HUDEP-2 (cell line): ENCODE measurements around the gene SUZ12.
"Not testable (repeated sequence)": the region's sequence is repeated elsewhere in the genome, so short reads cannot be mapped to it uniquely, and the experiment has no call there.

Experiments used
- DNase-seq, 76 experiments: peaks; one replicate each; lab custom pipeline; 2025; ENCODE audit not compliant: unreplicated experiment in 76 of 76; lab: John Stamatoyannopoulos, UW

SUZ12 gene

DNA sequence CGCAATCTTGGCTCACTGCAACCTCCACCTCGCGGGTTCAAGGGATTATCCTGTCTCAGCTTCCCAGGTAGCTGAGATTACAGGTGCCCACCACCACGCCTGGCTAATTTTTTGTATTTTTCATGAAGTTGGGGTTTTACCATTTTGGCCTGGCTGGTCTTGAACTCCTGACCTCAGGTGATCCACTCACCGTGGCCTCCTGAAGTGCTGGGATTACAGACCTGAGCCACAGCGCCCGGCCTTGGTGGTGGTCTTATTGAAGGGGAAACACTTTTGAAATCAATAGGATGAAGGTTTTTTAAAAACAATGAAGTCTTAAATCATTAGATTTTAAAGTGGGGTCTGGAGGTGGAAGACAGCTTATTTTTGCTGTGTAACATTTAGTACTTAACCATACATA, 5.6 kb downstream of the SUZ12 start:
- not testable (repeated sequence) for DNase-seq

DNA sequence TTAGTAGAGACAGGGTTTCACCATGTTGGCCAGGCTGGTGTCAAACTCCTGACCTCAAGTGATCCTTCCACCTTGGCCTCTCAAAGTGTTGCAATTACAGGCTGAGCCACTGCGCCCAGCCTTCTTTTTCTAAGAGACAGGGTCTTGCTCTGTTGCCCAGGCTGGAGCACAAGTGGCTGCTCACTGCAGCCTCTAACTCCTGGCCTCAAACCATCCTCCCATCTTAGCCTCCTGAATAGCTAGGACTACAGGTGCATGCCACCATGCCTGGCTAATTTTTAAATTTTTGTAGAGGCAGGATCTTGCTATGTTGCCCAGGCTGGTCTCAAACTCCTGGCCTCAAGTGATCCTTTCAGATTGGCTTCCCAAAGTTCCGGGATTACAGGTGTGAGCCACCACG, 15.1 kb downstream of the SUZ12 start:
- DNase-seq: not testable (repeated sequence)

DNA sequence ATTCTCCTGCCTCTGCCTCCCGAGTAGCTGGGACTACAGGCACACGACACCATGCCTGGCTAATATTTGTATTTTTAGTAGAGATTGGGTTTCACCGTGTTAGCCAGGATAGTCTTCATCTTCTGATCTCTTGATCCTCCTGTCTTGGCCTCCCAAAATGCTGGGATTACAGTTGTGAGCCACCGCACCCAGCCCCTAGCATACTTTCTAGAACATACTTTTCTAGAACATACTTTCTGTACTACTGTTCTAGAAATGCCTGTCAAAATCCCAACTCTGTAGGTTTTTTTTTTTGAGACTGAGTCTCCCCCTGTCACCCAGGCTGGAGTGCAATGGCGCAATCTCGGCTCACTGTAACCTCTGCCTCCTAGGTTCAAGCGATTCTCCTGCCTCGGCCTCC, 27.3 kb downstream of the SUZ12 start:
- DNase-seq: not testable (repeated sequence)

DNA sequence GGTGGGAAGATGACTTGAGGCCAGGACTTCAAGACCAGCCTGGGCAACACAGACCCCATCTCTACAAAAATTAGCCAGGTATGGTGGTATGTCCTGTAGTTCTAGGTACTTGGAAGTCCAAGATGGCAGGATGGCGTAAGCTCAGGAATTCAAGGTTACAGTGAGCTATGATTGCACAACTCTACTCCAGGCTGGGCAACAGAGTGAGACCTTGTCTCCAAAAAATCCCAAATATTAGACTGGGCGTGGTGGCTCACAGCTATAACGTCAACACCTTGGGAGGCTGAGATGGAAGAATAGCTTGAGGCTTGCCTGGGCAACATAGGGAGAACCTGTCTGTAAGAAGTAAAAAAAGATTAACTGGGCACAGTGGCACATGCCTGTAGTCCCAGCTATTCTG, 30.8 kb downstream of the SUZ12 start:
- DNase-seq: no peak

DNA sequence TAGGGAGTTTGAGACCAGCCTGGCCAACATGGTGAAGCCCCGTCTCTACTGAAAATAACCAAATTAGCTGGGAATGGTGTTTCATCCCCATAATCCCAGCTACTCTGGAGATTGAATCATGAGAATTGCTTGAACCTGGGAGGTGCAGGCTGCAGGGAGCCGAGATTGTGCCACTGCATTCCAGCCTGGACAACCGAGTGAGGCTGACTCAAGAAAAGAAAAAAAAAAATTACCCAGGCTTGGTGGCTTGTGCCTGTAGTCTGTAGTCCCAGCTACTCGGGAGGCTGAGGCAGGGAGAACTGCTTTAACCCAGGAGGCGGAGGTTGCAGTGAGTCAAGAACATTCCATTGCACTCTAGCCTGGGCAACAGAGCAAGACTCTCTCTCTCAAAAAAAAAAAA, 33.6 kb downstream of the SUZ12 start:
- DNase-seq: not testable (repeated sequence)

DNA sequence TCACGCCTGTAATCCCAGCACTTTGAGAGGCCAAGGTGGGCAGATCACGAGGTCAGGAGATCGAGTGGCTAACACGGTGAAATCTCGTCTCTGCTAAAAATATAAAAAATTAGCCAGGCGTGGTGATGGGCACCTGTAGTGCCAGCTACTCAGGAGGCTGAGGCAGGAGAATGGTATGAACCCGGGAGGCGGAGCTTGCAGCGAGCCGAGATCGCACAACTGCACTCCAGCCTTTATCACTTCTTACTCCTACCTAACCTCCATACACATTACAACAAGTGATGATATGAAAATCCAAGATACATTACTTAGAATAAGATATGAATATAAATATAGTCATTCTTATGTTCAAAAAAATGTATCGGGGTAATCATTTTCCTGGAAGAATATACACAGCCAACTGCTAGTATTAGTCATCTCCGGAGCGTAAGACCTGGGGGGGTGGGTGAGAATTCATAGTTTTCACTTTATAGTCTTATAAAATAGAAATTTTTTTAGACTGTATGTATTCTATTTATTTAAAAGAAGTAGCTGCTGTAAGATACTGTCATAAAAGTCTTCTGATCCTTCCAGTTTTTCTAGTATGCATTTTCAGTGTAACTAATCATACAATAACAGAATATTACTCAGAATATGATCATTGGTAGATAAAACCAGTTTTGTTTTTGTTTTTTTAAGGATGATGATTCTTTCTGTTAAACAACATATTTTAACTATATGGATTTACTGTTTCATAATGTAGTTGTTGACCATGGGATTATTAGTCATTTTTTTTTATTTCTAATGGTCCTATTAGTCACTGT, 37.7 kb downstream of the SUZ12 start:
- not testable (repeated sequence) for DNase-seq

DNA sequence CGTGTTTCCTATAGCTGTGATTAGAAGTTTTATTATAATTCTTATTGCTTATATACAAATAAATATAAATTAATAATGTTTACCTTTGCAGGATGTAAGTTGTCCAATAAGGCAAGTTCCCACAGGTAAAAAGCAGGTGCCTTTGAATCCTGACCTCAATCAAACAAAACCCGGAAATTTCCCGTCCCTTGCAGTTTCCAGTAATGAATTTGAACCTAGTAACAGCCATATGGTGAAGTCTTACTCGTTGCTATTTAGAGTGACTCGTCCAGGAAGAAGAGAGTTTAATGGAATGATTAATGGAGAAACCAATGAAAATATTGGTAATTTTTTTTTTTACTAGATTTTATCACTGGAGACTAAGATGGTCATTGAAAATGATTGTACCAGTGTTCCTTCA, 38.6 kb downstream of the SUZ12 start:
- not testable (repeated sequence) for DNase-seq

DNA sequence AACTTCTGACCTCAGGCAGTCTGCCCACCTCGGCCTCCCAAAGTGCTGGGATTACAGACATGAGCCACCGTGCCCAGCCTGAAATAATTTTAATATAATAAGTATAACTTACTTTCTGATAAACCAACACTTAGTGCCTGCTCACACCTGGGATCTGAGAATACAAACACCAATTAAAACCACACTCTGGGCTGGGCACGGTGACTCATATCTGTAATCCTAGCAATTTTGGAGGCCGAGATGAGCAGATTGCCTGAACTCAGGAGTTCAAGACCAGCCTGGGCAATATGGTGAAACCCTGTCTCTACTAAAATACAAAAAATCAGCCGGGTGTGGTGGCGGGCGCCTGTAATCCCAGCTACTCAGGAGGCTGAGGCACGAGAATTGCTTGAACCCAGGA, 55.0 kb downstream of the SUZ12 start:
- DNase-seq: not testable (repeated sequence)

DNA sequence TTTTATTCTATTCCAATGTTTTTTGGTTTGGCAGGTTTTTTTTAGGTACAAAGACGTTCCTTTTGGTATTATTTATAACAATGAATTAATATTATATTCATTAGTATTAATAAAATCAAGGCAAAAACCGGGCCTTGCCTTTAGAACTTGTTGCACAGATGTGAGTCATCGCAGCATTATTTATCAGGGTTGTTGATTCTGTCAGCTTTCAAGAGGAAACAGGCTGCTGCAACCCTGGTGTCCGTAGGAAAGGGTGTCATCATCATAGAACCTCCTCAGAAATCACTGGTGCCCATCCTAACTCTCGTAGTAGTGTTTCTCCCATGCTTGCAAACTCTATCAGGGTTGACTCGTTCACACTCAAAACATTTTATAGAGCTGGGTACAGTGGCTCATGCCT, 60.2 kb downstream of the SUZ12 start:
- DNase-seq: no peak

DNA sequence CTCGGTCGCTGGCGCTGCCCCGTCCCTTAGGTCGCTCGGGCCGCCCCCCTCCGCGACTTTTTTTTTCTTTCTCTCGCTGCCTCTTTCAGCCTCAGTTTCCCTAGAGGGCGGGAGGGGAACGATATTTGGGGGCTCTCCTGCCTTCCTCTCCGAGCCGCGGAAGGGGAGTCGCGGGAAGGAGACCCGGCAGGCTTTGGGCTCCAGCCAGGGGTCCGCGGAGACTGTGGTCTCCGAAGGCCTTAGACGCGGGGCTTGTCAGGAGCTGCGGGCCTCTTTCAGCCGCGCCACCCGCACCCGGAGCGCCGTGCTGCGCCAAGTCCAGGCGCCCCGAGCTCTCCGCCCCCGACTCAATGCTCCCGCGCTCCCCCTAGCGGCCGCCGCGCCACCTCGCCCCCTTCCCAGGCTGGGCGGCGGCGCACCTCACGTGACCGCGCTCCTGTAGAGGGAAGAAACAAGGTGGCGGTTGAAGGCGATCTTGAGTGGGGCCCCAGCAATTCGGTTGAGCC, 70.2 kb downstream of the SUZ12 start, which contains the start of gene LRRC37B:
Gene LRRC37B (plus strand): TSS at position 427 of the 506 bp plus-strand sequence. CDS start 14,010 bp downstream, outside the sequence.
- peak in 72 of 76 experiments; percentile 14 to 90 (median 78) for DNase-seq

DNA sequence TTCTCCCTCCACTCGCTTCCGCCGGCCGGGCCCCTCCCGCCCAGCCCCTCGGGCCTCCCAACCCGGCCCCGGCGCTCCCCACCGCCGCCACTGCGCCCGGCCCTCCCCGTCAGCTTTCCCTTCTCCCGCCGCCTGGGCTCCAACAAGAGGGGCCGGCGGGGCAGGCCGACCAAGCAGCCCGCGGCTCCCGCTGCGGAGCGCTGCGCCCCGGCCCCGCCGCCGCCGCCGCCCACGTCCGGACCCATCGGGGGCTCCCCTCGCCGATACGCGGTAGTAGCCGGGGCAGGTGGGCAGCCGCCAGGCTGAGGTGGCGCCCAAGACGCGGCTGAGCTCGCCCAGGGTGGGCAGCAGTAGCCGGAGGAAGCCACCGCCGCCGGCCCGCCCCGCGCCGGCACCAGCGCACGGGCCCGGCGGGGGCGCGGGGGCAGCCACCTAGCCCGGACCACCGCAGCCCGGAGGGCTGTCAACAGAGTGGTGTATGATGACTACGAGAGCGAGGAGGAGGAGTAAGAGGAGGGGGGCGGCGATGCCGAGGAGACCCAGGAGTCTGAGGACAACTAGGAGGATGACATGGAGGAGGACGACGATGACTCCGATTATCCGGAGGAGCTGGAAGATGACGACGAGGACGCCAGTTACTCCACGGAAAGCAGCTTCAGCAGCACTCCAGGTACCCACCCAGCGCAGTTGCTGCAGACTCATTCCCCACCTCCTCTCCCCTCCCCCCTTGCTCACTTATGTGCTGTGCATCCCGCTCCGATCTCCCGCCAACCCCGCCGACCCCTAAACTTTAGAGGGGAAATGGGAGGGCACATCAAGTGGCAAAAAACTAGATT, 70.9 kb downstream of the SUZ12 start:
- DNase-seq: peak in 36 of 76 experiments; percentile 2 to 38 (median 18)

DNA sequence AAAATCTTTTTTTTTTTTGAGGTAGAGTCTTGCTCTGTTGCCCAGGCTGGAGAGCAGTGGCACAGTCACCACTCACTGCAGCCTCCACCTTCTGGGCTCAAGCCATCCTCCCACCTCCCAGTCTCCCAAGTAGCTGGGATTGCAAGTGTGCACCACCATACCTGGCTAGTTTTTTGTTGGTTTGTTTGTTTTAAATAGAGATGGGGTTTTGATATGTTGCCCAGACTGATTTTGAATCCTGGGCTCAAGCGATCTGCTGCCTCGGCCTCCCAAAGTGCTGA, 72.4 kb downstream of the SUZ12 start:
- DNase-seq: no peak

DNA sequence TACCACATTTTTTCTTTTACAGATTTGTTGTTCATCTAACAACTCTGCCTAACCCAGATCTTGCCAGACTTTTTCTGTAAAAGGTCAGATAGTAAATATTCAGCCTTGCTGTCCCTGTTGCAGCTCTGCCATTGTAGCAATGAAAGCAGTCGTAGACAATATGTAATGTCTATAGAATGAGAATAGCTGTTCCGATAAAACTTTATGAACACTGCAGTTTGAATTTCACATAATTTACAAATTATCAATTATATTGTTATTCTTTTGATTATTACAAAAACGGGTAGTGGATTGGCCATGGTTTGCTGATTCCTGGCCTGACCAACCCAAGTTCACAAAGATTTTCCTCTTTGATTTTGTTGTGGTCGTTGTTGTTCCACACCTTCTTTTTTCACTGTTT, 73.3 kb downstream of the SUZ12 start:
- no peak for DNase-seq

DNA sequence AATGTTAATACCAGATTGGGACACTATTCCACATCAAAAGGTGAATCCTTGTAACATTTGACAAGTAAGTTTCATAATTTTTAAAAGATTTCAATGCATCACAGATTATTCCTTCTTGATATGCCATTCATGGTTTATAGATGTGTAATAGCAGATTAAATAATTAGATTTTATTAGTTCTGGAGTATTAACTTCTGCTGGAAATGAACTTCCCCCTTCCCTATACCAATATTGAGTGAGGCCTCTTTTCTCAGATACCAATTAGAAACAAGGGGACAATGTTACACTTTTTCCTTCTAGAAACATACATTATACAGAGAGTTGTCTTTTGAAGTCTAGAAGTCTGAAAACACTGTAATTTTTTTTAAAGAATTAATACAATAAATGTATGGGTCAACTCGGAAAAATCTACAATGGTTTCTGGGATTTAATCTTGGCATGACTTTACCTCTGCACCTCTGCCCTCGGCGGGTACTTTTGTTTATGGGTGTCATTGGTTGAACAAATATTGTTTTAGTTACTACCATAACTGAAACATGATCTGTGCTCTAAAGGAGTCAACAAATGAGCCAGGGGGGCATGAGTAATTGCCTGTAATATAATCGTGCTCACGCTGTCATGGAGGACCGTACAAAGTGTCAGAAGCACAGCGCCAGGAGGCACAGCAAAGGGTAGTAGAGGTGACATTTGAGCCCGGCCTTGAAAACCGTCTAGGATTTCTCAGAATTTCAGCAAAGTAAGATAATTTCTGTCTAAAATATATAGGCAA, 78.6 kb downstream of the SUZ12 start:
- no peak for DNase-seq

DNA sequence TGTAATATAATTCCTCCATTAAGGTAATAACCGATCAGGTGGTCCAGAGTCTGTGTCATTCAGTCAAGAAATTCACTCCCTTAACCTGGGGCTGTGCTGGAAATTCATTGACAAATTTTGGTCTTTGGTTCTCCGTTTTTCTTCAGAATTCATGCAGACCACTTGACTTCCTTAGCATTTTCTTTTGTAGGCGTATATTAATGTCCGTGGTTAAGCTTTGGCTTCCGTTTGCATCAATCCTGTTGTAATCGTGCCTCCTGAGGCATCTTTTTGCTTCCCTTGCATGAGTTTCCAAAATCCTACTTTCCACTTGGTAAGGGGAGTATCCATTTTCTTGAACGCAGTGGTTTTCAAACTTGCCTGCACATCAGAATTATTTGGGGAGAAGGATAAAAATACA, 79.4 kb downstream of the SUZ12 start:
- DNase-seq: no peak

DNA sequence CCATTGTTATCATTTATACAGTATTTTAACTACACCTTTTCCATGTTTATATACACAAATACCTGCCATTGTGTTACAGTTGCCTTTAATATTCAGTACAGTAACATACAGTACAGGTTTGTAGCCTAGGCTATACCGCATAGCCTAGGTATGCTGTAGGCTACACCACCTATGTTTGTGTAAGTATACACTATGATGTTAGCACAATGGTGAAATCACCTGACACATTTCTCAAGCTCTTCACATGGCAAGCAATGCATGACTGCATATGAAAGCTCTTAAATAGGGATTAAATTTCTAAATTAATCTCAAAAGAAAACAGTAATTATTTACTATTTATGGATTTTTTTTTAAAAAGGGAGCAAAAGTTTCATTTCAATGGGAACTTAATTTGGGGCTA, 82.4 kb downstream of the SUZ12 start:
- no peak for DNase-seq

DNA sequence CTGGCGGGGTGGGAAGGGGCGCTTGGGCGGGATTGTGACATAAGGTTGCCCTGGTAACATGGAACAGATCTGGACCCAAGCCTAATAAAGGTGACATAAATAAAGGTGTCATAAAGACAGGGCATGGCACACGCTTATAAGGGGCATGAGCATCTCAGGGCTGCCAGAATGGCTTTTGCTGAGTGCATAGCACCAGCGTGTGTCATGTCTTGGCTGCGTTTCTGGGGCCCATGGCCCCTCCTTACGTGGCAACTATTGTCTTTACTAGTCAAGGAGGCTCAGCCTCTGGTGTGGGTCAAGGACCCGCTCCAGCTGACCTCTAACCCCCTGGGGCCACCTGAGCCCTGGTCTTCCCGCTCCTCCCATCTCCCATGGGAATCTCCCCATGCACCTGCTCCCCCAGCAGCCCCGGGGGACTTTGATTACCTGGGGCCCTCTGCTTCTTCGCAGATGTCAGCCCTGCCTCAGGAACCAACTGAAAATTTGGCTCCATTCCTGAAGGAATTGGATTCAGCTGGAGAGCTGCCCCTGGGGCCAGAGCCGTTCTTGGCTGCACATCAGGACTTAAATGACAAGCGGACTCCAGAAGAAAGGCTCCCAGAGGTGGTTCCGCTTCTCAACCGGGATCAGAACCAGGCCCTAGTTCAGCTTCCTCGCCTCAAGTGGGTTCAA, 84.3 kb downstream of the SUZ12 start:
- no peak for DNase-seq

DNA sequence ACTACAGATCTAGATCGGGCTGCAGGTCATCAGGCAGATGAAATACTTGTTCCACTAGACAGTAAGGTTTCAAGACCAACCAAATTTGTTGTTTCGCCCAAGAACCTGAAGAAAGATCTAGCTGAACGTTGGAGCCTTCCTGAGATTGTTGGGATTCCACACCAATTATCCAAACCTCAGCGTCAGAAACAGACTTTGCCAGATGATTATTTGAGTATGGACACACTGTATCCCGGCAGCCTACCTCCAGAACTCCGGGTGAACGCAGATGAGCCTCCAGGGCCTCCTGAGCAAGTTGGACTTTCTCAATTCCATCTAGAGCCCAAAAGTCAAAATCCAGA, 84.8 kb downstream of the SUZ12 start:
- DNase-seq: no peak

DNA sequence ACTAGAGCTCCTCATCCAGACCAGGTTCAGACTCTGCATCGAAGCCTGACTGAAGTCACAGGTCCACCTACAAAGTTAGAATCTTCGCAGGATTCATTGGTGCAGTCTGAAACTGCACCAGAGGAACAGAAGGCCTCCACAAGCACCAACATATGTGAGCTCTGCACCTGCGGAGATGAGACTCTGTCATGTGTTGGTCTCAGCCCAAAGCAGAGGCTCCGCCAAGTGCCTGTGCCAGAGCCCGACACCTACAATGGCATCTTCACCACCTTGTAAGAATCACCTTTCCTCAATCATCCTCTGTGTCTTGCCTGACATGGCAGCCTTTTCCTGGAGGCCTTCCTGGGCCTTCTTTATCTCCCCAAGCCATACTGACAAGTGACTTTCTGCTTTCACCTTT, 85.7 kb downstream of the SUZ12 start:
- DNase-seq: not testable (repeated sequence)

DNA sequence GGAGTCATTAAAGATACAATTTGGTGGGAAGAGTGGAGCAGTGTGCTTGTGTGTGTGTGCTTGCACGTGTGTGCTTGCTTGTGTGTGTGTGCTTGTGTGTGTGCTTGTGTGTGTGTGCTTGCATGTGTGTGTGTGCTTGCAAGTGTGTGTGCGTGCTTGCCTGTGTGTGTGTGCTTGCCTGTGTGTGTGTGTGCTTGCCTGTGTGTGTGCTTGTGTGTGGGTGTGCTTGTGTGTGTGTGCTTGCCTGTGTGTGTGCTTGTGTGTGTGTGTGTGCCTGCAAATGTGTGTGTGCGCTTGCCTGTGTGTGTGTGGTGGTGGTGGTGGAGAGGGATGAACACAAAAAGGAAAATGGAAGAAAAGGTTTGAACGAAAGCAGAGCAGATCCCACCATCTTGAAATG, 90.5 kb downstream of the SUZ12 start:
- DNase-seq: not testable (repeated sequence)

DNA sequence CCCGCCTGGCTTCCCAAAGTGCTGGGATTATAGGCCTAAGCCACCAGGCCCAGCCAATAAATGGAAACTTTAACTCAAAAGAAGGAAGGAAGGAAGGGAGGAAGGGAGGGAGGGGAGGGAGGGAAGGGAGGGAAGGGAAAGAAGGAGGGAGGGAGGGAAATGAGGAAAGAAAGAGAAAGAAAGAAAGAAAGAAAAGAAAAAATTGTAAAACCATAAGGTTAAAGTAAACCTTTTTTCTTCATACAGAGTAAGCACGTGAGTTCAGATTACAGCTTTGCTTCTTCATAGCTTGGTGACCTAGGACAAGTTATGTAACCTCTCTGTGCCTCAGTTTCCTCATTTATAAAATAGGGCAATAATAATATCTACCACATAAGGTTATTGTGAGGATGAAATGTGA, 96.4 kb downstream of the SUZ12 start:
- DNase-seq: no peak
